ENCODE measurements around the gene AHRR. TPM values are rescaled to one million over a fixed set of nuclear protein-coding genes. Genes with fewer than 3 reads are reported as not detected.

Gene AHRR
- polyA plus RNA-seq, 4 donors, result 2.5 to 3.5 (median 3.0) TPM

- DNase-seq (ENCODE audit: low read depth in 4 of 4, low spot score in 3 of 4), result no peak
Observed at GRCh38 chr5:435961-436640, 114.6 kb downstream of the AHRR start.

DNA sequence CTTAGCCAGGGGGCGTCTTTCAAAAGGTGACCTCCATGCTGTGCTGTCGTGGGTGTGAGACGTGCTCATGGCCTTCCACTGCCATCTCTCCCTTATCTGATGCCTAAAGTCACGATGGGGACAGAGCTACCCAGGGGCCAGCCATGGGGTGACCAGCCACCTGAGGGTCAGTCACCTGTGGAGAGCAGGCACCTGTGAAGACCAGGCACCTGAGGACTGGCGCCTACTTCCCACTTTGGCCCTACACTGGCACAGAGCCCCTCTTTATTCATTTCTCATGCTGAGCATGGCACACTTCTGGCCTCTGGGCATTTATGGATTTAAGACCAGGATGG is 115.1 kb downstream of the AHRR start:
- DNase-seq (ENCODE audit: low read depth in 4 of 4, low spot score in 3 of 4), result no peak

DNA sequence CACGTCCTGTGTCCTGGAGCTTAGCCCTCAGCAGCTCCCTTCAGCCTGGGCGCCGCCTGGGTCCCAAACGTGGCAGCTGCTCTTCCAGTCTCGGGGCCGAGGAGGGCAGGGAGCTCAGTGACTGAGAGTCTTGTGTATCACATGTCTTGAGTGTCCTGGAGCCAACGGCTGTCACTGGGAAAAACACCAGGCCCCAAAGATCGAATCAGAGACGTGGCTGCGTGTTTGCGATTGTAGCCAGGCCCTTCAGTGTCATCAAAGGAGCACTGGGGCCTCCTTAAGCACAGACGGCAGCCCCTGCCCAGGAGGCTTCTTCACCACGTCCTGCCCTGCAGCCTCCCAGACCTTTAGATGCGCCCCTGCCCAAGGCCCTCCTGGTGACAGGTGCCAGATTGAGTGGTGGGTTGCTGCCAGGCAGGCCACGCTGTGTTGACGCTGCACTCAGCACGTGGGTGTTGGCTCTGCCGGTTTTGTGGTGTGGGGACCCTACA is 115.8 kb downstream of the AHRR start:
- DNase-seq (ENCODE audit: low read depth in 4 of 4, low spot score in 3 of 4), result no peak

DNA sequence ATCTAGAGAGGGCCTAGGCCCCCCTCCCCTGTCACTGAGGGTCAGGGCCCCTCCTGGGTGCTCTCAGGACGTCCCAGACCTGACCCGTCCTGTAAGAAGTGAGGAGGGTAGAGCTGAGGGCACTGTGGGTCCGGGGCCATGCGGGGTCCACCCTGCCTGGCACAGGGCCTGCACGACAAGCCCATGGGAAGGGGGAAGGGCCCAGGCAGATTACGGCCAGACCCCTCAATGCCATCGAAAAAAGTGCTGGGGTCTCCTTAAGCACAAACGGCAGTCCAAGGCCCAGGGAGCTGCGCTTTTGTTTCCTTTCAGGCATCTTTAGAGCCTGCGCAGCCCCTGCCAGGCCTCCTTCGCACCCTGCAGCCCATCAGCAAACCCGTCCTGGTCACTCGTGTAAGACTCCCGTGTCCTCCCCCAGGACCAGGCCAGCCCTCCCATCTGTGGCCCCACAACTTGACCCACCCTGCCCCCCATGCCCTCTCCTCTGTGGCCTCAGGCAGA is 117.0 kb downstream of the AHRR start:
- no peak for DNase-seq (ENCODE audit: low read depth in 4 of 4, low spot score in 3 of 4)

DNA sequence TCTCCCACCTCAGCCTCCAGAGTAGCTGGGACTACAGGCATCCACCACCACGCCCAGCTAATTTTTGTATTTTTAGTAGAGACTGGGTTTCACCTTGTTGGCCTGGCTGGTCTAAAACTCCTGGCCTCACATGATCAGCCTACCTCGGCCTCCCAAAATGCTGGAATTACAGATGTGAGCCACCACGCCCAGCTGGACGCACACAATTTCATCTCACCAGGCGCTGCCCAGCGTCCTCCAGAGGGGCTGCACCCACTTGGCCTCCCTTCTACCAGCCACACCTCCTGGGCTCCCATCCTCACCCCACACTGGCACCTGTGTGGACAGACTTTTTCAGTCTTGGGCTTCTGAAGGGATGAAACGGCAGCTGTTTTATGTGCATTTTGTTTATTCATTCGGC is 117.7 kb downstream of the AHRR start:
- DNase-seq (ENCODE audit: low read depth in 4 of 4, low spot score in 3 of 4), result no peak

DNA sequence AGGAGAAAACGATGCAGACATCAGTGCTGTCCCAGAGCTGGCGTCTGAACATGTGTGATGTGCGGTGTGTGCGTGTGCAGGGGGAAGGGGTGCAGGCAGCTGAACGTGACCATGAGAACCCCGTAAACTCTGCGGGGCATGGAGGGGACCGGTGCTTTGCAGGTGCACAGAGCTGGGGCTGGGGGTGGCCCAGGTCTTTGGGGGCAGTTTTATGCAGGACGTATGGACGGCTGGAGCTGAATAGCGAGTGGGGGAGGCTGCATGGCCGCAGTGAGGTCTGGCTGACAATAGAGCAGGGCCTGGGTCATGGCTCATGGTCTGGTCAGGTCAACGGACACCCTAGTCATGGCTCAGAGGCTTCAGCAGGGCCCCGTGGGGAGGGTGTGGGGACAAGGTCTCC is 118.1 kb downstream of the AHRR start:
- DNase-seq (ENCODE audit: low read depth in 4 of 4, low spot score in 3 of 4), result no peak

- DNase-seq (ENCODE audit: low read depth in 4 of 4, low spot score in 3 of 4), result no peak
Observed at GRCh38 chr5:440401-441201, 119.1 kb downstream of the AHRR start.

DNA sequence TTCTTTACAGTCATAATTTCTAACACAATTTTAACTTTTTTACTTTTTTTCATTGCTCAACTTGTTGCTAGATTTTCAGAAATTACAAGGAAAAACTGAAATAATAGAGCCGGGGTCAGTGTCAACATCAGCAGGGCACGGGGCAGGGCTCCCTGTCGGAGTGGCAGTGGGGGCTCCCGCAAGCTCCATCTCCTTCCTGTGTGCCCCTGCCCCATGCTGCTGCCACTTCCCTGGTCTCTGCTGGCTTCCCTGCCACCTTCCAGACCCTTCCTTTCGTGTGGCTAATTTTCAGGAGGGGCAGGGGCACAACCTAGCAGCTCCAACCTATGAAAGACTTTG is 120.5 kb downstream of the AHRR start:
- DNase-seq (ENCODE audit: low read depth in 4 of 4, low spot score in 3 of 4), result no peak

DNA sequence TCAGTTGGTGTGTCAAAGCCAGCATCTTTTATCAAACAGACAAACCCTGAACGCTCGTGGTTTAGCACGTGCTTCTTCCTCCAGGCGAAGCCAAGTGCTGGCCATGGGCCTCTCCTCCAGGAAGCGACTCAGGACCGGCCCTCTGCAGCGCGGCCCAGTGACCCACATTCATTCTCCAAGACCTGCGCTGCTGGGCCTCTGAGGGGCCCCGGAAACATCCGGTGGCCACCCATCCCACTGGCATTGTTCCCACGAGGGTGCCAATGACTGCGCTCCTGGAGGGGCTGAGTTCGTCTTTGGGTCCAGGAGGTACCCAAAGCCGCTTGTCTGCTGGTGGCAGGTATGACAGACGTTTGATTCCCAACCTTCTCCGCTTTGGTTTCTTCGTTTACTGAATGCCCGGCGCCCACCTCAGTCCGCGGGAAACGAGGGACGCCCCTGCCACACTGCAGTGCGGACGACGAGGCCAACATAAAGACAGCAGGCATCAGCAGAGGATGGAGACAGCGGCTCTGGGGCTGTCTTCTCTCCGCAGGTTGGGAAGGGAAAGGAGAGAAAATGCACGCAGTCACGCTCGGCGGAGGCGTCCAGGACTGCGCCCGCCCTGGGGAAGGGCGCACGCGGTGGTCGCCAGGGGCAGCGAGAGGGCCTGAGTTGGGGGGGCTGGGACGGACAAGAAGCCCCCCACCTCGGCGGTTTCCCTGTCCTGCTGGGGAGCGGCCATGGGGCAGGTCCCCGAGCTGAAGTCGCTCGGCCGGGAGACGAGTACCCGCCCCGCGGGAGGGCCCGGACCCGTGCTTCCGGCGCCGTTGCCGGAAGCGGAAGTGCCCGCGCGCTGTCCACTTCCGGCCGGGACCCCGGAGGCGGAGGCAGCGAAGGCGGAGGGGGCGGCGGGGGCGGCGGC is 121.1 kb downstream of the AHRR start, which contains the start of gene EXOC3:
Gene EXOC3, plus strand, starts transcription at position 842 of the 904 bp plus-strand sequence. CDS start 3,030 bp downstream, outside the sequence.
- peak; percentile 33 to 65 (median 54) for DNase-seq (ENCODE audit: low read depth in 4 of 4, low spot score in 3 of 4)

GRCh38 chr5:443239-444151 is 122.0 kb downstream of the AHRR start:
- DNase-seq (ENCODE audit: low read depth in 4 of 4, low spot score in 3 of 4), result no peak

GRCh38 chr5:444226-444625 is 122.7 kb downstream of the AHRR start:
- no peak for DNase-seq (ENCODE audit: low read depth in 4 of 4, low spot score in 3 of 4)

DNA sequence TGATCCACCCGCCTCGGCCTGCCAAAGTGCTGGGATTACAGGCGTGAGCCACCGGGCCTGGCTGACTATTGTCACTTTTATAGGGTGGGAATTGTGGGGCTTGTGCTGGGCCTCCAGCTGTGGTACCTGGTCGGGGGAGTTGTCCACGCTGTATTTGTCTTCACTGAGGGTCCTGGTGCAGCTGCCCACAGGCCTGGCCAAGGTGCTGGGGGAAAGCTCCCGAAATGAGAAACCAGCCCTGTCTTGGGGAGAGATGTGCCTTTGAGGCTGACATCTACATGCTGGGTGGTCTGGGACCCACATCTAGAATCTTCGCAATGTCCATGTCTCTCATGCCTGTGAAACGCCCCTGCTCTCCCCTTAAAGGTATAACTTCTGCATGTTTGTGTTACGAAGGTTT is 124.1 kb downstream of the AHRR start:
- DNase-seq (ENCODE audit: low read depth in 4 of 4, low spot score in 3 of 4), result no peak

GRCh38 chr5:446066-446882 is 124.8 kb downstream of the AHRR start:
- DNase-seq (ENCODE audit: low read depth in 4 of 4, low spot score in 3 of 4), result no peak

DNA sequence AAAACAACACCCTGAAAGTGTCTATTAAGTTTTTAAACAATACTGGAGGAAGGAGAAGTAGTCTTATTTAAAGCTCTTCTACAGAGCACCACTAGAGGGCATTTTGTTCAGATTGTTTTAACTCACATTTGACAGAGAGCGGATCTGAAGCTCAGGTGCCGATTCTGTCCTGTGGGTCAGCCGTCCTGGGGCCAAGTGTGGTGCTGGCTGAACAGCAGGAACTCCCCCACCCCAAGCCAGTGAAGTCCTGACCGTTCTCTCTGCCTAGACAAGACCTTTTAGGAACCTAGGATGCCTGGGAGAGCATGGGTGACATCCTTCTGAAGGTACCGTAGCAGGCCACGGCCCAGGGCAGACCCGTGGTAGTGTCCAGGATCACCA is 125.4 kb downstream of the AHRR start:
- no peak for DNase-seq (ENCODE audit: low read depth in 4 of 4, low spot score in 3 of 4)

DNA sequence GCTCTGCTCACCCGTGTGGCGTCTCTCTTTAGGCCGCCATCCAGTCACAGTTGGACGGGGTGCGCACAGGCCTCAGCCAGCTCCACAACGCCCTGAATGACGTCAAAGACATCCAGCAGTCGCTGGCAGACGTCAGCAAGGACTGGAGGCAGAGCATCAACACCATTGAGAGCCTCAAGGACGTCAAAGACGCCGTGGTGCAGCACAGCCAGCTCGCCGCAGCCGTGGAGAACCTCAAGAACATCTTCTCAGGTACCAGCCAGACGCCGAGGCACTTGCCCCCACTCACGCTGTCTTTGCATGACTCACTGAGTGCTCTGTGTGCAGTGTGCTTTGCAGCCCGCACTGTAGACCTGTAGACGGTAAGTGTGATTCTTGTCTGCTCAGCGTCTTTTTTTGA is 126.0 kb downstream of the AHRR start:
- DNase-seq (ENCODE audit: low read depth in 4 of 4, low spot score in 3 of 4), result no peak

DNA sequence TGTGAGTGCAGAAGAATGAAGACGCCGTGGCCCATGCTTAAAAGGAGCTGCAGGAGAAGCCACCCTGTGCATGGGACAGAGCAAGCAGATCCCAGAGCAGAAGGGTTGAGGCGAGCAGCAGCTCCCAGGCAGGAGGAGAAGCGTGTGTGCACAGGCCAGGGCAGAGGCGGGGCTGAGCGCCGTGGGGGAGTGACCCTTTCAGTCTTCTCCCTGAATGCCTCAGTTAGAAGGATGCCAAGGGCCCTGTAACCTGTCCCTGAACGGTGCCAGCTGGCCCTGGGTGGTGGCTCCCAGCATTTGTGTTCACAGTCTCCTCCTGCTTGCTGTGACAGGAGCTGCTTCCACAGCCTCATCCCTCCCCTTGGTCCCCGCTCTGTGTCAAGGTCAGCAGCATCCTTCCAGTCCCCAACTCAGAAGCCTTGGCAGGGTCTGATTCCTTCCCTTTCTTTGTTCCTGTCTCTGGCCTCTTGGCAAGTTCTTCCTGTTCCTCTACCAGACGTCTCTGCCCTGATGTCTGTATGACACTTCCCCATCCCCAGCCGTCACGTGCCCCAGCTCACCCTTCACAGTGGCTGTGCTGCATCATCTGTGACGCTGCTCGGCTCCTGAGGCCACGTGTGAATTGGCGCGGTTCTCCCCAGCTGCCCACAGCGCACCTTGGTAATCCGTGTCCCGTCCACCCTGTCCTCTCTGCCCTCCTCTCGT is 126.7 kb downstream of the AHRR start:
- DNase-seq (ENCODE audit: low read depth in 4 of 4, low spot score in 3 of 4), result no peak

- DNase-seq (ENCODE audit: low read depth in 4 of 4, low spot score in 3 of 4), result no peak
Observed at GRCh38 chr5:448766-449090, 127.2 kb downstream of the AHRR start.

DNA sequence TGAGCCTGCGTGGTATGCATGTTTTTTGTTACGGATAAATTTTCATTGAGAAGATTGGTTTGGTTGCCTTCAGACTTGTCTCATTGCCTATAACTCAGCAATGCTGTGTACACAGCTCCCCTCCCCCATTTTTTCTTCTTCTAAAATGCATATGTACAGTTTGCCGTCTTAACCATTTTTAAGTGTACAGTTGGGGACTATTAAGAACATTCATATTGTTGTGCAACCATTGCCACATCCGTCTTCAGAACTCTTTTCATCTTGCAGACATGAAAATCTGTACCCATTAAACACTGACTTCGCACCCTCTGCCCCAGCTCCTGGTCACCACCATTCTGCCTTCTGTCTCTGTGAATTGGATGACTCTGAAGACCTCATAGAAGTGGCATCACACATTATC is 127.6 kb downstream of the AHRR start:
- DNase-seq (ENCODE audit: low read depth in 4 of 4, low spot score in 3 of 4), result no peak

All from left renal pelvis (tissue), 4 donors.